ENCODE measurements around the gene LRRTM4.

- TF ChIP-seq, protein P1, sequence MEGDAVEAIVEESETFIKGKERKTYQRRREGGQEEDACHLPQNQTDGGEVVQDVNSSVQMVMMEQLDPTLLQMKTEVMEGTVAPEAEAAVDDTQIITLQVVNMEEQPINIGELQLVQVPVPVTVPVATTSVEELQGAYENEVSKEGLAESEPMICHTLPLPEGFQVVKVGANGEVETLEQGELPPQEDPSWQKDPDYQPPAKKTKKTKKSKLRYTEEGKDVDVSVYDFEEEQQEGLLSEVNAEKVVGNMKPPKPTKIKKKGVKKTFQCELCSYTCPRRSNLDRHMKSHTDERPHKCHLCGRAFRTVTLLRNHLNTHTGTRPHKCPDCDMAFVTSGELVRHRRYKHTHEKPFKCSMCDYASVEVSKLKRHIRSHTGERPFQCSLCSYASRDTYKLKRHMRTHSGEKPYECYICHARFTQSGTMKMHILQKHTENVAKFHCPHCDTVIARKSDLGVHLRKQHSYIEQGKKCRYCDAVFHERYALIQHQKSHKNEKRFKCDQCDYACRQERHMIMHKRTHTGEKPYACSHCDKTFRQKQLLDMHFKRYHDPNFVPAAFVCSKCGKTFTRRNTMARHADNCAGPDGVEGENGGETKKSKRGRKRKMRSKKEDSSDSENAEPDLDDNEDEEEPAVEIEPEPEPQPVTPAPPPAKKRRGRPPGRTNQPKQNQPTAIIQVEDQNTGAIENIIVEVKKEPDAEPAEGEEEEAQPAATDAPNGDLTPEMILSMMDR (IDR thresholded peaks at IDR 0.05): no peak
- TF ChIP-seq EP300 (IDR thresholded peaks at IDR 0.05; ENCODE audit: low read depth): no peak
Observed at GRCh38 chr2:76998152-76998551, 524.0 kb downstream of the LRRTM4 start.

Measured in transverse colon (tissue), 3 donors.